Erythroblast (primary cell): ENCODE measurements around the gene MSRB3.

Source experiments
- DNase-seq, 2 experiments: peaks; one replicate each; lab custom pipeline; 2025; lab: John Stamatoyannopoulos, UW
- GATA1 ChIP-seq: IDR thresholded peaks from 2 replicates; pipeline ENCODE4 v1.6.1; 2011; ENCODE audit warnings: low read depth, mild to moderate bottlenecking, control low read depth, low read length, moderate library complexity
- POLR2A ChIP-seq: IDR thresholded peaks from 2 replicates; pipeline ENCODE4 v1.6.1; 2011; ENCODE audit warnings: mild to moderate bottlenecking, low read length

Gene MSRB3

GRCh38 chr12:65504417-65504816 is 225.9 kb downstream of the MSRB3 start:
- no peak for DNase-seq
- TF ChIP-seq POLR2A, result no peak
- TF ChIP-seq GATA1, result no peak

GRCh38 chr12:65505386-65506121 is 227.1 kb downstream of the MSRB3 start:
- TF ChIP-seq POLR2A (no peak), GATA1 (no peak)
- no peak for DNase-seq

GRCh38 chr12:65508276-65509035 is 230.0 kb downstream of the MSRB3 start:
- no peak for DNase-seq
- no peak for TF ChIP-seq POLR2A
- TF ChIP-seq GATA1, result no peak

- no peak for TF ChIP-seq GATA1
- TF ChIP-seq POLR2A, result no peak
- DNase-seq, result no peak
Measured at GRCh38 chr12:65510007-65510406, 231.5 kb downstream of the MSRB3 start.

- TF ChIP-seq POLR2A (no peak), GATA1 (no peak)
- DNase-seq, result no peak
Measured at GRCh38 chr12:65510584-65511050, 232.1 kb downstream of the MSRB3 start.

- no peak for DNase-seq
- TF ChIP-seq GATA1 (no peak), POLR2A (no peak)
Measured at GRCh38 chr12:65511134-65511834, 232.8 kb downstream of the MSRB3 start.

GRCh38 chr12:65511912-65512311 is 233.4 kb downstream of the MSRB3 start:
- no peak for TF ChIP-seq POLR2A
- TF ChIP-seq GATA1, result no peak
- no peak for DNase-seq
